Activated CD4-positive, alpha-beta T cell treated with anti-CD3 and anti-CD28 coated beads for 24 hours (primary cell): ENCODE data around the gene PRDX3.

Experiments used
- DNase-seq, 2 donors: peaks; one replicate each; pipeline ENCODE4 v3.0.0-alpha.2; 2020; ENCODE audit warnings: low read depth in 2 of 2

The PRDX3 gene

DNA sequence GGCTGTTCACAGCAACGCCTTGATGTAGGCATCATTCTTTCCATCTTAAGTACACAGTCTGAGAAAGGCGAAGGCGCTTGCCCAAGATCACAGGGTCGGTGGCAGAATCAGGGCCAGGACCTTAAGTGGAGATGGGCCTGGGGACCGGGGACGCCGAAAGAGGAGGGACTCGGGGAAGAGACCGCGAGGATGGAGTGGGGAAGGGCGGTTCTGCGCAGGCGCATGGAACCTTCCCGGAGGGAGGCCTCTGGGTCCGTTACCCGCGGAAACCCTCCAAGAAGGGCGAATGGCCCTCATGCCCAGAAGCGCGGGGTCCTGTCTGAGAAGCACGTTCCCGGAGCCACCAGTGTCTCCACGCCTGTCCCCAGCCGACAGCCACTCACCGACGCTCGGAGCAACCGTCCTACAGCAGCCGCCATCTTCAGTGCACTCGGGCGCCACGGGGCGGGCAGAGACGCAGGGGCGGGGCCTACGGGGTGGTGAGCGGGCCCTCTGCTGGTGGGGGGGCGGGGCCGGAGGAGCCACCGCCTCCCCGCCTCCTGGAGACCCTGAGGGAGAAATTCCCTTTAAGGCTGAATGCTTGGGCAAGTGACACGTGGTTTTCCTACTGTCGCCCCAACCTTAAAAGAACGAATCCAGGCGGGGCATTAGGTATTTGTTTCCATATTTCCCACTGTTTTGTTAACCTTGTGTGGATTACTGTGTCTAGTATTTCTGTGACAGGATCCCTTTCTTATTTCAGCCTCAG is at the start of gene PRDX3:
Gene PRDX3 (minus strand): TSS at position 441 of the 748 bp plus-strand sequence. CDS start 22 bp downstream, at position 419.
- peak; percentile 89 to 94 for DNase-seq

- no peak for DNase-seq
Observed at GRCh38 chr10:119227825-119228224, 49.2 kb upstream of the PRDX3 start.

DNA sequence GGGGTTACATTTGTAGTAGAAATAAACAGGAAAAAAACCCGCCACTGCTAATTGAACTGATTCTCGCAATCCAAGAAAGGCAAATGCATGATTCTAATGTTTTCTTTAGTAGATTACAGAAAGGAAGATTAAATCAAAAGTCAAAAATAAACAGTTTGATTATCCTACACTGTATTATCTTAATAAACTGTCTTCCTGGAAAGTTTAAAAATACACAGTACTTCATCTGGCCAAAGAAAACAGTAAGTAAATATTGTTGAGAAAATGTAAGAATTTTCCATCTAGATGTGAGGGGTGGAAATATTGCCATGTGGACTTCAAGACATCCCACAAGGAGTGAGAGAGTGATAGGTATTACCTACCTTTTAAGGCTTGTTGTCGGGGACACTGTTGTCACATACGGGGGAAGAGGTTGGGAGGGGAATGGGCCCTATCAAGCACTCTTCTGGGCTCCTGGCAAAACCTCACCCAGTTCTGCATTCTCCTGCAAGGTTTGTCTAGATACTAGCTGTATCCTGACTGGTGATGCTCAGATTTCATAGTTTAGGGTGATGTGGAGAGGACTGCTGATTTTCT is 46.6 kb upstream of the PRDX3 start:
- no peak for DNase-seq

DNA sequence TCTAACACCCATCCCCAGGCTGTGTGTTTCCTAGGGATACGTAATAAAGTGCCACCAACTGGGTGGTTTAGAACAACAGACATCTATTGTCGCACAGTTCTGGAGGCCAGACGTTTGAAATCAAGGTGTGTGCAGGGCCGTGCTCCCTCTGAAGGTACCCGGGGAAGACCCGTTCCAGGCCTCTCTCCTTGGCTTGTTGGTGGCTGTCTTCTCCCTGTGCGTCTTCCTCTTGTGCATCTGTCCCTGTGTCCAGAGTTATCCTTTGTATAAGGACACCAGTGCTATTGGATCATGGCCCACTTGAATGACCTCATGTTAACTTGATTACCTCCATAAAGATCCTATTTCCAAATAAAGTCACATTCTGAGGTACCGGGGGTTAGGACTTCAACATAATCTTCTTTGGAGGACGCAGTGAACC is 44.4 kb upstream of the PRDX3 start:
- DNase-seq, result no peak

- DNase-seq, result no peak
Observed at GRCh38 chr10:119222537-119222936, 43.9 kb upstream of the PRDX3 start.

DNA sequence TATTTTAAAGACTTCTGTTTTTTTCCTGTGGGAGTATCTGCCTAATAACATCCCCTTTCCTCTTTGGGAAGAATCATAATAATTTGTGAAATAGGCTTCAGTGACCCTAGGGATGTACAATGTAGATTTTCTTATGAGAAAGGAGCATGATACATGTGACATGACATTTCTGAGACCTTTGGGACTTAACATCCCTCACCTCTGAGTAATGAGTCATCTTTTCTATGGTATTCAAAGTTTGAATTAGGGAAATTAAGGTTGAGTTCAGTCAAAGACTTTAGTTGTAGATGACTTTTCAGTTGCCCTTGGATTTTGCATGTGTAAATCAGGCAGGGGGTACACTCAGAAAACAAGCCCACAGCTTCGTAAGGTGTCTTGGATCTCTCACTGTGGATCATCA is 43.1 kb upstream of the PRDX3 start:
- DNase-seq, result no peak

- no peak for DNase-seq
Observed at GRCh38 chr10:119221201-119221600, 42.6 kb upstream of the PRDX3 start.

DNA sequence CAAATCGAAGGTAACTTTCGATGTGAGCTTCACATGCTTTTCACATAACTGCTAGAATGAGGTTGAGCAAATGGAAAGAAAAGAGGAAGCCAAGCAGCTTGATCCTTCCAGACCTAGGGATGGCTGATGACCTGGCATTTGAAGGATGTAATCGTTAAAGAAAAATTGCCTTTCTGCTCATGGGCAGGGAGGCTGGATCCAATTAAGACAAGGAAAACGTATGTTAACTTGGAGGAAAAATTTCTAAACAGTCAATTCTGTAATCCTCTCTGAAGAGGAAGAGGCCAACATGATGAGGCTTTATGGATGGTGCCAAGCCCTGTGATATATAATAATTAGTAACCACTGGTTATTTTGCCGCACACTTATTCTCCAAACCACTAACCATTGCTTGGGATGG is 41.3 kb upstream of the PRDX3 start:
- DNase-seq, result no peak

- DNase-seq, result no peak
Observed at GRCh38 chr10:119217991-119218490, 39.4 kb upstream of the PRDX3 start.

GRCh38 chr10:119217401-119217800 is 38.8 kb upstream of the PRDX3 start:
- DNase-seq, result no peak

DNA sequence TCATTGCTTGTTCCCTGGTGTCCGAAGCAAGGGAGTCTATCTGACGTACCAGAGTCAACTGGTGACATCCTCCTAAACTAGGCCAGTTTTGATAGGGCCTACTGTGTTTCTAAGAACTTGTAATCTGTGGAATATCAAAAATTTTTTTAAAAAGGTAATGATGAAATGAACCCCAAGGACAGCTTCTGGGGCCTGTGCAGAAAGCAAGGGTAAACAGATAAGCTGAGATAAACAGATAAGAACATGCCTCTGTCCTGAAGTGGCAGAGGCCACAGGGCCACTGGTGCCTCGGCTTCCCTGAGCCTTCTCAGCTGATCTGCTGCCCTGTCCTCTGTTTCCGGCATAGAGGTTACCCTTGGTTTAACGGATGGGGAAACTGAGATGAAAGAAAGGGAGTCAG is 37.5 kb upstream of the PRDX3 start:
- DNase-seq, result no peak

DNA sequence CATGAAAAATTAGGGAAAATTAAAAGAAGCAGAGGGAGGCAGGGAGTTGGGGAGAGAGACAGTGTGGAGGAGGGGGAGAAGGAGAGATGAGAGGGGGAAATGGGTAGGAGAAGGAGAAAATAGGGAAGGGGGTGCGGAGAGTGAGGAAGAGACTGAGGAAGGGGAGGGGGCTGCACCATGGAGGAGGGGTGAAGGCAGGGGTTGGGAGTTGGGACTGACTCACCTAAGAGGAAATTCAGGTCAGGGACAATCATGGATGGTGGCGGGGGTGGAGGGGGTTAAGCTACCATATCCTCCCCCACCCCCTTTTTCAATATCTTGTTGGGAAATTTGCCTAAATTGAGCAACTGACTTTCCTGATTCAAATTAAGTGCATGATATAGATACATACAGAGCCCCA is 36.8 kb upstream of the PRDX3 start:
- no peak for DNase-seq

GRCh38 chr10:119211625-119212441 is 33.2 kb upstream of the PRDX3 start:
- DNase-seq, result no peak

GRCh38 chr10:119211176-119211575 is 32.6 kb upstream of the PRDX3 start:
- no peak for DNase-seq

DNA sequence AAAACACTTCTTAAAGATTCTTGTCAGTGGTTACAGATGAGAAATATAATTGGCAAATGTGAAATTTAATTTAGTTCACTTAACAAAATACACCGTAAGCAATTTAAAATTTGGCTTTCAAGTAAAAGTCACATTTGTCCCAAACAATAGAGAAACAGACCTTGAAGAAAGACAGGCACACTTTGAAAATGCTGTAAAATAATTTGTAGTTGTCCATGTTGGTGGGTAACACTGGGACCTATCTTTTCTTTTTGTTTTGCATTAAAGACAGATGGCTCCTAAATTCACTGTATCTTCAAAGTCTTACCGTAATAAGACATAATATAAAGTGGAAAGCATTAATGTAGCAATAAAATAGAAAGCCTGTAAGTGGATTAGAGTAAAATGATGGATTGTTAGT is 32.0 kb upstream of the PRDX3 start:
- DNase-seq, result no peak

DNA sequence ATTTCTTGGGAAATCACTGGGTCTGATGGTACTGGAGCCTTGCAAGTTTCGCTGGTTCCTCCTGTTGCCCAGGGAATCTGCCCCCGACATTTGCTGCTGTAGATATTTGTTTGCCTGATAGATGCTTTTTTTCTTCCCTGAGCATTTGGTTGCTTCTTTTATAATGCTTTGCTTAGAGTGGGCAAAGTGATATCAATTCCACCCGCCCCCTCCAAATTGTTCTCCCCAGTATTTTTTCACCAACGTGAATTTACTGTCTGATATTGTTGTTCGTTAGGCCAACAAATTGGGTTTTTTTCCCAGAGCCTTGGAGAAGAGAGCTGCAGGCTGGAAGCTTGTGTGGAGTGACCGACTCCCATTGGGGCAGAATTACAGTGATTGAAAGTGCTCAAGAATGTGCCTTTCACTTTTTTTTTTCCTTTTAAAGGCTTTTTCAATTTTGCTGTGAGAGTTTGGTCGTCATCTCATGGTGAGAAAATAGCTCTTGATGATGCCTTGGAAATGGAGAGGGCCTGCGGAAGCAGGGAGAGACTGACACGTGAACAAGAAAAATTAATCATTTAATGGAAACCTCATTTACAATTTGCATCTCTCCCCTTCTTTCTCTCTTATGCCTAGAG is 31.2 kb upstream of the PRDX3 start:
- no peak for DNase-seq

- peak; percentile 38 to 40 for DNase-seq
Observed at GRCh38 chr10:119209035-119209735, 30.6 kb upstream of the PRDX3 start.

GRCh38 chr10:119208553-119208940 is 29.9 kb upstream of the PRDX3 start:
- DNase-seq, result no peak

GRCh38 chr10:119207713-119208552 is 29.3 kb upstream of the PRDX3 start:
- peak in 1 of 2 donors; percentile 15 for DNase-seq

DNA sequence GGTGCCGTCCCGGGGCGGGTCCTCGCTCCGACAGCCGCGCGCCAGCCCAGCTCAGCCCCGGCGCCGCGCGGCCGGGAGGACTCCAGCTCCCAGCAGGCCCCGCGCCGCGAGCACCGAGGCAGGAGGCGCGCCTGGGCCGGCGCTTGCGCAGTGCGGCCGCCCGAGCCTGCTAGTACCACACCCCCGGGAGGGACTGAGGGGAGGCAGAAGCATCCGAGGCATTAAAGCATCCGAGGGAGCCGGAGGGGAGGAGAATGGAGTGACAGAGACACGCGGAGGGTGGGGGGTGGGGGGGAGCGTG is 28.7 kb upstream of the PRDX3 start, which contains the start of gene GRK5:
Gene GRK5 (plus strand): TSS at position 206 of the 301 bp plus-strand sequence. CDS start 347 bp downstream, outside the sequence.
- peak; percentile 85 to 91 for DNase-seq
